Heart right ventricle (tissue), 16 donors: ENCODE data around the gene LUM. TPM values are rescaled to one million over a fixed set of nuclear protein-coding genes. Genes with fewer than 3 reads are reported as not detected.

Experiments
- ATAC-seq, 8 donors: fragments of 200-7000 bp; cut with Tn5 transposase; one replicate each; pipeline ENCODE4 v1.9.1; 2020; ENCODE audit warnings: mild to moderate bottlenecking in 8 of 8, moderate library complexity in 8 of 8, moderate number of reproducible peaks in 1 of 8
- DNase-seq, 2 donors: peaks; one replicate each; pipeline ENCODE4 v3.0.0-alpha.2; 2020
- H3K27ac ChIP-seq, 10 donors: fragments of 200-600 bp; sonication (generic) in 2 of 10; one replicate each; pipeline versions ENCODE4 v1.5.0 to v1.8.0; 2020 to 2022; ENCODE audit warnings: mild to moderate bottlenecking in 3 of 10
- H3K27me3 ChIP-seq, 7 donors: fragments of 200-600 bp; one replicate each; pipeline ENCODE4 v1.8.0; 2021 to 2022; ENCODE audit warnings: mild to moderate bottlenecking in 2 of 7
- H3K36me3 ChIP-seq, 9 donors: fragments of 200-600 bp; sonication (generic) in 1 of 9; one replicate each; pipeline versions ENCODE4 v1.5.0 to v1.8.0; 2020 to 2022; ENCODE audit warnings: mild to moderate bottlenecking in 2 of 9
- H3K4me1 ChIP-seq, 9 donors: fragments of 200-600 bp; sonication (generic) in 1 of 9; one replicate each; pipeline versions ENCODE4 v1.5.0 to v1.8.0; 2020 to 2022; ENCODE audit warnings: mild to moderate bottlenecking in 4 of 9
- H3K4me3 ChIP-seq, 10 donors: fragments of 200-600 bp; sonication (generic) in 2 of 10; one replicate each; pipeline versions ENCODE4 v1.5.0 to v1.8.0; 2020 to 2022; ENCODE audit warnings: mild to moderate bottlenecking in 7 of 10, moderate library complexity in 2 of 10
- H3K9me3 ChIP-seq, 11 donors: fragments of 200-600 bp in 10 of 11; sonication (generic) in 2 of 11; one replicate each; pipeline versions ENCODE4 v1.5.0 to v1.8.0; 2013 to 2022; ENCODE audit warnings: mild to moderate bottlenecking in 2 of 11, control low read depth in 1 of 11, moderate library complexity in 1 of 11
- WGBS, 2 donors: extraction: QIAGEN DNeasy Blood & Tissue Kit; methylation state at CpG; one replicate each; pipeline ENCODE4 v1.1.7; 2013; ENCODE audit warnings: inconsistent platforms in 1 of 2; 5-methylcytosine and 5-hydroxymethylcytosine counted together
- intact Hi-C, 10 donors: fragments of 100-400 bp; cut with DNase I; formaldehyde crosslinking; loops; one replicate each; pipeline versions ENCODE4 v1.11.1 to v1.14.2; 2022
- polyA plus RNA-seq, 2 donors: library from polyadenylated mRNA; stranded (reverse); fragments of 200-250 nt; gene quantifications; one replicate each; pipeline ENCODE4 v1.2.3, GENCODE V29; 2013
- total RNA-seq, 10 donors: library from RNA; stranded (reverse); fragmentation: NEBNext Ultra II Directional in 3 of 10; extraction: Animal tissue kit (Norgen Biotek cat#: 25700) in 3 of 10; gene quantifications; one replicate each; pipeline versions ENCODE4 v1.2.1 to v1.2.4, GENCODE V29; 2021 to 2023
- TF ChIP-seq, protein P1 (sequence below), 9 donors: fragments of 200-600 bp; sonication (generic) in 2 of 9; IDR thresholded peaks; one replicate each; pipeline versions ENCODE4 v1.5.0 to v1.8.0; 2021 to 2022; ENCODE audit warnings: antibody characterized with exemption in 9 of 9, mild to moderate bottlenecking in 5 of 9, moderate library complexity in 1 of 9
- donor health status: Arrhythmogenic right ventricular cardiomyopathy.
- donor health status: ischemic (EF 13 %, LVEDD 7.1; RV severe dilation, severe dysfunction).
- donor health status: healthy with polysubstance abuse.
- donor health status: DM: no; HTN: yes; CAD: no.
- donor health status: DM: no; HTN: no; CAD: no.
- donor health status: ischemic (EF 25% LVEDD 6.9; RV normal size, moderate dysfunction).
- donor health status: ischemic (EF 25% LVEDD 5.7; RV mildly dilated, moderate dysfunction).
- donor health status: healthy.
- donor health status: DM: yes; HTN: yes; CAD: no.
- donor health status: Ischemic cardiomyopathy.
- donor health status: ischemic (EF 35%, LVEDD 5.7; RV mildly dilated, moderate dysfunction).
- donor health status: nonischemic (EF 11% LVEDD 7.7; RV severe dilation, severe dysfunction).
- donor health status: DM: yes; HTN: yes; CAD: no.
- donor health status: PGD.
- donor health status: ischemic (EF 29% LVEDD 5.4; RV normal size, mild dysfunction).
- donor health status: nonischemic (EF 23%, LVEDD 6.1; RV moderate dilation, normal function).

LUM gene
- total and polyA plus RNA-seq, 12 donors, result 25.1 to 193 (median 98.9) TPM

DNA sequence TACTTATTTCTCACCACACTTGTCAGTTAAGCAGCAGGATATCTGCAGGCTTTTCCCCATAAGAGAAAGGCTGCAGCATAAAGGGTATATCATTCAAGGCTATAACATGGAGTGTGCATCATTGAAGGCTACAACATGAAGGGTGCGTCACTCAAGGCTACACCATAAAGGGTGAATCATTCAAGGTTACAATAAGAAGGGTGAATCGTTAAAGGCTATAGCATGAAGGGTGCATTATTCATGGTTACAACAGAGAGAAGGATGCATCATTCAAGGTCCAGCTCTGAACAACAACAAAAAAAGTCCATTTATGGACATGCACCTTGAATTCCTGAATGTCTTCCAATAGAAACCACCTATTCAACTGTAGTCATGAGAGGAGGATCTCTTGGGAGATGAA, 32.8 kb upstream of the LUM start:
- H3K27ac ChIP-seq, result no peak overlapping the region
- no peak for ATAC-seq
- no peaks in the 10 kb centered on the region for H3K27me3 ChIP-seq
- H3K4me3 ChIP-seq, result no peak overlapping the region
- H3K4me1 ChIP-seq, result peaks cover 0 to 22% (median 6%) of the 10 kb centered on the region in 9 donors
- TF ChIP-seq, protein P1, sequence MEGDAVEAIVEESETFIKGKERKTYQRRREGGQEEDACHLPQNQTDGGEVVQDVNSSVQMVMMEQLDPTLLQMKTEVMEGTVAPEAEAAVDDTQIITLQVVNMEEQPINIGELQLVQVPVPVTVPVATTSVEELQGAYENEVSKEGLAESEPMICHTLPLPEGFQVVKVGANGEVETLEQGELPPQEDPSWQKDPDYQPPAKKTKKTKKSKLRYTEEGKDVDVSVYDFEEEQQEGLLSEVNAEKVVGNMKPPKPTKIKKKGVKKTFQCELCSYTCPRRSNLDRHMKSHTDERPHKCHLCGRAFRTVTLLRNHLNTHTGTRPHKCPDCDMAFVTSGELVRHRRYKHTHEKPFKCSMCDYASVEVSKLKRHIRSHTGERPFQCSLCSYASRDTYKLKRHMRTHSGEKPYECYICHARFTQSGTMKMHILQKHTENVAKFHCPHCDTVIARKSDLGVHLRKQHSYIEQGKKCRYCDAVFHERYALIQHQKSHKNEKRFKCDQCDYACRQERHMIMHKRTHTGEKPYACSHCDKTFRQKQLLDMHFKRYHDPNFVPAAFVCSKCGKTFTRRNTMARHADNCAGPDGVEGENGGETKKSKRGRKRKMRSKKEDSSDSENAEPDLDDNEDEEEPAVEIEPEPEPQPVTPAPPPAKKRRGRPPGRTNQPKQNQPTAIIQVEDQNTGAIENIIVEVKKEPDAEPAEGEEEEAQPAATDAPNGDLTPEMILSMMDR (IDR thresholded peaks at IDR 0.05), result no peak
- no peak for DNase-seq
- WGBS, 2 donors, result 86 to 93% methylated on average over 2 of the region's 2 CpGs
- intact Hi-C loops, result no loop called here
- H3K36me3 ChIP-seq, result peaks cover 0 to 31% (median 0%) of the 10 kb centered on the region in 9 donors
- H3K9me3 ChIP-seq, result no peaks in the 10 kb centered on the region

DNA sequence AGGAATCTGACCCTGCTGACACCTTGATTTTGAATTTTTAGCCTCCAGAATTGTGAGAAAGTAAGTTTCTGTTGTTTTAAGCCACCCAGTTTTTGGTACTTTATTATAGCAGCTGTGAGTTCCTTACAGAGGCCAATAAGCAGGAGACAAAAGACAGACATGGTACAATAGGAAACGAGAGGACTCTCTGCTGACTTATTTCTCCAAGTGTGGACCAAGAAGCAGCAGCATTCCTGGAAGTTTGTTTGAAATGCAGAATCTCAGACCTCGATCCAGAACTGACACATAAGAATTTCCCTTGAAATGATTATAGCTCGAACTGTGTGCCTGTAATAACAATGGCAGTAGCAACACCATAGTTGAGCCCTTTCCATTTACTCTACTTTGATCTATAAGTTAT, 31.9 kb upstream of the LUM start:
- ATAC-seq (no peak), DNase-seq (no peak)
- Histone ChIP-seq H3K9me3 (no peaks in the 10 kb centered on the region), H3K36me3 (peaks cover 0 to 23% (median 0%) of the 10 kb centered on the region in 9 donors), H3K27me3 (no peaks in the 10 kb centered on the region), H3K4me3 (no peak overlapping the region), H3K4me1 (peaks cover 0 to 28% (median 6%) of the 10 kb centered on the region in 9 donors), H3K27ac (peak overlapping the region in 7 of 10 donors; percentile 27 to 76 (median 69))
- 75 to 76% methylated on average over 3 of the region's 3 CpGs for WGBS, 2 donors
- intact Hi-C loops, result no loop called here
- TF ChIP-seq, protein P1 (IDR thresholded peaks at IDR 0.05), result no peak

DNA sequence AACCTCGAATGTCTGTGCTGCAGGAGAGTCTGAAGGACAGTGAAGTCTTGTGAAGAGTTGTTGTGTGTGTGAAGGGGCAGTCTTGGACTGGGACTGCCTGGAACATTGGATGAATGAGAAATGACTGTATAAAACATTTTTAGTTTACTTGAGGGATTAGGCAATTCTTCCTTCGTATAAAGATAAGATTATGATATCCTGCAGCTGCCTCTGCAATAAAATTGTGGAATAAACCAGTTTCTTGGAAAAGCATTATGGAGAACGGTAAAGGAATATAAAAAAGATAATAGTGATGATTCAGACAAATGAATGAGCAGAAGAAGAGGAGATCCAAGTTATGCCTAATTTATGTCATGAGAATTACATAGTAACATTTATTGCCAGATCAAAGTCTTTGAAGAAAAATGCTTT, 30.9 kb upstream of the LUM start:
- TF ChIP-seq, protein P1 (IDR thresholded peaks at IDR 0.05), result no peak
- intact Hi-C loops, result no loop called here
- peak in 7 of 8 donors; percentile 66 to 87 (median 77) for ATAC-seq
- Histone ChIP-seq H3K4me1 (peaks cover 0 to 35% (median 11%) of the 10 kb centered on the region in 9 donors), H3K36me3 (peaks cover 0 to 23% (median 0%) of the 10 kb centered on the region in 9 donors), H3K4me3 (no peak overlapping the region), H3K9me3 (no peaks in the 10 kb centered on the region), H3K27ac (peak overlapping the region in 8 of 10 donors; percentile 7 to 77 (median 70)), H3K27me3 (no peaks in the 10 kb centered on the region)
- WGBS, 2 donors, result 46 to 60% methylated on average over 3 of the region's 3 CpGs
- peak in 1 of 2 donors; percentile 11 for DNase-seq

DNA sequence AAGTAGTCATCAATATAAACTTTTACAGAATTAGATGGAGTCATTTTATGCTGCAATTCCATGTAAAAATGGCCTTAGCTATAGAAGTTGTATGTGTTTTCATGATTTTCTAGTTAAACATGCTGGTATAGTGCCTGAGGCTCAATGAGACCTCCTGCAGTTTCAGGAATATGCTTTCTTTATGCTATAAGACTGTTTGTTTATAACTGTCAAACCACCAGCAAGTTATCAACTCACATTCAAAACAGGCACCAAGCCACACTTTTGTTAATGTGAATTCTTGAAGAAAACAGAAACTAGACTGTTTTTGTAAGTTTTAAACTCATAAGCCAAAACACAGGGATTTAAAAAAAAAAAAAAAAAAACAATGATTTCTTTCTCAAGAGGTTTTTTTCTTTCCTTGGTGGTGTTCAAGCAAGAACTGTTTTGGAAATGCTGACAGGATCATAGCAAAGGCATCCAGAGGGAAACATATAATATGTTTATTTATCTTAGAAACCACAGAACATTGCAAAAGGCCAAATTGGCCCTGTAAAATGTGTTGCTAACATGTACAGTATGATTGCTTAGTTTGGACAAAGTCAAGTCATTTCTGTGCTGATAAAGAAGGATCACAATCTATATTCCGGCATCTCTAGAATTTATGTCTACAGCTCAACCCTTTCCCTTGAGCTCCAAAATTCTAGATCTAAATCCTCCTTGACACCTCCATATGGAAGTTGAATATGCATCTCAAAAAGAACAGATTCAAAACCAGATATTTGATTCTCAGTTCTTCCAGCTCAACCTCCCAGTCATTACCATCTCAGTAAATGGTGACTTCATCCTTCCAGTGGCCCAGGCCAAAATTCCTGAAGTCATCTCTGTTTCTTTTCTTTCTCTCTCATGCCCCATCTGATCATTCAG, 29.0 kb upstream of the LUM start:
- 55 to 76% methylated on average over 1 of the region's 1 CpG for WGBS, 2 donors
- H3K9me3 ChIP-seq, result no peaks in the 10 kb centered on the region
- DNase-seq, result peak in 1 of 2 donors; percentile 19
- peak in 7 of 8 donors; percentile 49 to 76 (median 73) for ATAC-seq
- peaks cover 0 to 10% (median 0%) of the 10 kb centered on the region in 9 donors for H3K36me3 ChIP-seq
- peak overlapping the region in 9 of 10 donors; percentile 11 to 77 (median 71) for H3K27ac ChIP-seq
- intact Hi-C loops, result no loop called here
- TF ChIP-seq, protein P1 (IDR thresholded peaks at IDR 0.05), result no peak
- H3K27me3 ChIP-seq, result no peaks in the 10 kb centered on the region
- H3K4me3 ChIP-seq, result no peak overlapping the region
- peaks cover 0 to 35% (median 11%) of the 10 kb centered on the region in 9 donors for H3K4me1 ChIP-seq
